Activated naive CD4-positive, alpha-beta T cell treated with anti-CD3 and anti-CD28 coated beads, Interleukin-2, amount 10 ng/mL, durations not matched to agents 7 days and 5 days (primary cell): ENCODE results near the gene GFOD1.
A peak's percentile ranks its signal among the peaks of the same experiment; 100 is the strongest.

Source experiments
- CTCF ChIA-PET: fragments of 350-600 bp; sonication (Branson Sonifier 250); formaldehyde crosslinking; loops from one replicate; lab custom pipeline; 2021; ENCODE audit warnings: antibody characterized with exemption; lab: Charles Lee
- DNase-seq: peaks from one replicate; pipeline ENCODE4 v3.0.0-alpha.2; 2020
- H3K27ac Mint-ChIP-seq: one replicate; pipeline ENCODE4 v1.8.0; 2021; ENCODE audit warnings: mild to moderate bottlenecking, moderate library complexity, mixed read lengths
- H3K27me3 Mint-ChIP-seq: one replicate; pipeline ENCODE4 v1.8.0; 2021; ENCODE audit warnings: mild to moderate bottlenecking, mixed read lengths
- H3K36me3 Mint-ChIP-seq: one replicate; pipeline ENCODE4 v1.8.0; 2021; ENCODE audit warnings: mixed read lengths
- H3K4me1 Mint-ChIP-seq: one replicate; pipeline ENCODE4 v1.8.0; 2021; ENCODE audit warnings: mixed read lengths
- H3K4me3 Mint-ChIP-seq: one replicate; pipeline ENCODE4 v1.8.0; 2021; ENCODE audit warnings: mild to moderate bottlenecking, moderate library complexity, mixed read lengths
- H3K9me3 Mint-ChIP-seq: one replicate; pipeline ENCODE4 v1.8.0; 2021; ENCODE audit warnings: mixed read lengths

GFOD1 gene

DNA sequence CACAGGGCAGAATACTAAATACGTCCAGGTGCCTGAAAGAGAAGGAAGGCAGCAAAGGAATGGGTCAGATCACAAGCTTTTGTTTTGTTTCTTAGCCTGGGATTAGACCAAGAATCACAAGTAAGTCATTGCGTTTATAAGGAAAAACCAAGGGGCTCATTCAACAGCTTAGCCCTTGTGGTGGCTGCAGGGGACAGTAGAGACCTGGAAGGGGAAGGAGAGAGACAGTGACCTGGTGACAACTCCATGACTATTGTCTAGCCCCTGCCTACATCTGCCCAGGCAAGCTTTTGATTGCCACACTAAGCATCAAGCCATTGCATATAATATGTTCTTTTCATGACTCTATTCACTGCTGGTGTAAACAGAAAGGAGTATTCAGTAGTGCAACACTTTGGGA lies 128.9 kb downstream of the GFOD1 start:
- no peaks in the 10 kb centered on the region for H3K27me3 Mint-ChIP-seq
- H3K27ac Mint-ChIP-seq, result no peak overlapping the region
- CTCF ChIA-PET, result interaction anchor here (1.1 to 1.3 kb wide), 2 partner anchors 14 to 22 kb away, joined by 3 to 4 read pairs; no protein-coding TSS in a partner anchor
- H3K4me1 Mint-ChIP-seq, result peaks cover 67% of the 10 kb centered on the region
- DNase-seq, result no peak
- H3K36me3 Mint-ChIP-seq, result peaks cover 7% of the 10 kb centered on the region
- H3K9me3 Mint-ChIP-seq, result no peaks in the 10 kb centered on the region
- no peak overlapping the region for H3K4me3 Mint-ChIP-seq

DNA sequence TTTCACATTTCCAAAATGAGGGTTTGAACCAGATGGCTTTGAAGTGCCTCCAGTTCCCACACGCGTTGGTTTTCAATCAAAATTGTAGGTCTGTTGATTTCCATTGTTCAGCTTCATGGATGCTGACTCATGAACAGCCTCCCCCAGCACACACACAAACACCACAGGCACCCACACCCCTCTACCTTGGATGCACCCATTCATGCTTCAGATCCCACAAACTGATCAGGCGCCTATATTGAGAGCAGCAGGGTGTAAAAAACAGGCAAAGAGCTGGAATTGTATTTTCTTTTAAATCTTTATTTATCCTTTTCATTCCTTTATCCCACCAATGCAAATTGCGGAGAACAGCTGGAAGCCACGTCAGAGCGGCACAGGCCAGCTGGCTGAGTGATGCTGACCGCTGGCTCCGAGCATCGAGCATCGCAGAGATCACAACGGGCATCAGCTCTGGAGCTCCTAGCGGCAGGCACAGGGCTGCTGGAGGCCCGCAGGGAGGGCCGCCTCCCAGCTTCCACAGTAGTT lies 129.8 kb downstream of the GFOD1 start:
- peak; percentile 28 for DNase-seq
- peak overlapping the region; percentile 100 for H3K27ac Mint-ChIP-seq
- H3K9me3 Mint-ChIP-seq, result no peaks in the 10 kb centered on the region
- H3K4me3 Mint-ChIP-seq, result peak overlapping the region; percentile 33
- H3K4me1 Mint-ChIP-seq, result peaks cover 70% of the 10 kb centered on the region
- H3K36me3 Mint-ChIP-seq, result peaks cover 9% of the 10 kb centered on the region
- H3K27me3 Mint-ChIP-seq, result no peaks in the 10 kb centered on the region
- CTCF ChIA-PET, result interaction anchor here (0.6 to 1.9 kb wide), 5 partner anchors 15 to 295 kb away, joined by 3 to 4 read pairs (median 3); no protein-coding TSS in a partner anchor

DNA sequence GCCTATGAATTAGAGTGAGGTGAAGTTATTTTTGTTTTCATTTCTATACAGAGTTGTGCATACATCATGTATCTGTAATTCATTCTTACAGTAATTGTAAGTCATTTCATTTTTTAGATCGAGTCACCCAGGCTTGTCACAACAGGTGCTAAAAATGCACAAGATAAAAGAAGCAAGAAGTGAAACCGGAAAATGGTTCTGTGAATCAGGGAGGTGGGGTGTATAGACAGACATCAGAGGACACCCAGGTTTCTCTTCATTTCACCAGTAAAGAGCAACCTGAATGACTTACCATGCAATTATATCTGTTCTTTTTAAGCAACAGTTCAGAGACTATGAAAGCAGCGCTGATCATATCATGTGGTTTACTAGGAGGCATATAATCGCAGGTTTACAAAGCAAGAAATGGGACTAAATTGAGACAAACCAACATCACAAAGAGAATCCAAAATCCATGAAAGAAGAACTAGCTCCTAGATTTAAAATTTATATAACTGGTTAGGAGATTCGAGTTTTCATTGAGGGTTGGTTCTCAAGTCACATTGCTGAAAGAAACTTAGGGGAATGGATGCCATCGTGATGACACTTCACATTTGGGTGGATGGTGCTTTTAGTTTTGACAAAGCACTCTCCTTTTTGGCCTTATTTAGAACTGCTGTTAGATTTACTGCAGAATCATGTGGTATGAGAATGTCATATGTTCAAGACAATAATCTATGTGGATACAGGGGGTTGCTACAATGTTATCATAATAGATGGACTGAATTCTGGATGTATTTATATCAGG lies 131.2 kb downstream of the GFOD1 start:
- CTCF ChIA-PET, result interaction anchor here (1.1 to 2.2 kb wide), 5 partner anchors 19 to 219 kb away, joined by 3 to 7 read pairs (median 4); partner anchors contain the start of gene SIRT5
- DNase-seq, result peak; percentile 52
- peak overlapping the region; percentile 74 for H3K4me3 Mint-ChIP-seq
- H3K36me3 Mint-ChIP-seq, result peaks cover 9% of the 10 kb centered on the region
- peak overlapping the region; percentile 100 for H3K27ac Mint-ChIP-seq
- peaks cover 3% of the 10 kb centered on the region for H3K9me3 Mint-ChIP-seq
- H3K27me3 Mint-ChIP-seq, result no peaks in the 10 kb centered on the region
- peaks cover 69% of the 10 kb centered on the region for H3K4me1 Mint-ChIP-seq

DNA sequence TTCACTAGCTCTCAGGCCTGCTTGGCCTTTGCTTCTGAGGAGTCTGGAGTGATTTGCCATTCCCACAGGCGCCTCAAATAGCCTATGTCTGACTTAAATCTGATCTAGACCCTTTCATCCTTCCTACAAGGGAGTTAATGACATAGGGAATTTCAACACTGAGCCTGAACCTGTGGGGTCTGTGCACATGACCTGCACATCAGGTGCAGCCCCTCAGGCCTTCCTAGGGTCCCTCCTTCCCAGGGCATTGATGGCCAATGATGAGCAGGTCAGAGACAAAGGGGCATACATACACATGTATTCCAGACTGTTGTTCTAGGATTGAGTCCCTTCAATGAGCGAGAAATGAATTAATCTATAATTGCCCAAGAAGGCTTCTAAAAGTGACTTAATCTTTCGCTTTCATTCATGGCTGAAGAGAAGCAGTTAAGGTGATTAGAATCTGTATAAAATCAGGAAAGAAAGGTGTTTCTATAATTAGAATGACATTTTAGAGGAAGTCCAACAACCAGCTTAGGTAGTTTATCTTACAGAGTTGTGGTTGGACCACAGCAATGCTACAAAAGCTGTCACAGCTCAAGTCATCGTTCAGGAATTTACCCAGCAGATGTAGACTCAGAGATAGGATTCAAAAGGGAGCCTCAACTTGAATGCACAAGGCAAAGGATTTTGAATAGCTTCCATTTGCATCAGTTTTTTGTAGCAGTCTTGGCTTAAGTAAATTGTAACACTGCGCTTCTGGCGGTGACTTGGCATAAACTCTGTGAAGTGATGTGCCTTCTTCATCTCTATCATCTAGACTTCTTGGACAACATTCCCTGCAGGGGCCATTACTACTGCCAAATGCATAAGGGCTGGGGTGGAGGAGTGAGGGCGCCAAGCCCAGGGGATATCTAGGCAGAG lies 132.1 kb downstream of the GFOD1 start:
- no peaks in the 10 kb centered on the region for H3K27me3 Mint-ChIP-seq
- peaks cover 3% of the 10 kb centered on the region for H3K9me3 Mint-ChIP-seq
- H3K27ac Mint-ChIP-seq, result peak overlapping the region; percentile 100
- H3K4me3 Mint-ChIP-seq, result peak overlapping the region; percentile 74
- peak; percentile 45 for DNase-seq
- H3K4me1 Mint-ChIP-seq, result peaks cover 60% of the 10 kb centered on the region
- peaks cover 7% of the 10 kb centered on the region for H3K36me3 Mint-ChIP-seq
- CTCF ChIA-PET, result interaction anchor here (0.9 to 2.2 kb wide), 8 partner anchors 14 to 396 kb away, joined by 3 to 8 read pairs (median 4); partner anchors contain the start of gene SIRT5

DNA sequence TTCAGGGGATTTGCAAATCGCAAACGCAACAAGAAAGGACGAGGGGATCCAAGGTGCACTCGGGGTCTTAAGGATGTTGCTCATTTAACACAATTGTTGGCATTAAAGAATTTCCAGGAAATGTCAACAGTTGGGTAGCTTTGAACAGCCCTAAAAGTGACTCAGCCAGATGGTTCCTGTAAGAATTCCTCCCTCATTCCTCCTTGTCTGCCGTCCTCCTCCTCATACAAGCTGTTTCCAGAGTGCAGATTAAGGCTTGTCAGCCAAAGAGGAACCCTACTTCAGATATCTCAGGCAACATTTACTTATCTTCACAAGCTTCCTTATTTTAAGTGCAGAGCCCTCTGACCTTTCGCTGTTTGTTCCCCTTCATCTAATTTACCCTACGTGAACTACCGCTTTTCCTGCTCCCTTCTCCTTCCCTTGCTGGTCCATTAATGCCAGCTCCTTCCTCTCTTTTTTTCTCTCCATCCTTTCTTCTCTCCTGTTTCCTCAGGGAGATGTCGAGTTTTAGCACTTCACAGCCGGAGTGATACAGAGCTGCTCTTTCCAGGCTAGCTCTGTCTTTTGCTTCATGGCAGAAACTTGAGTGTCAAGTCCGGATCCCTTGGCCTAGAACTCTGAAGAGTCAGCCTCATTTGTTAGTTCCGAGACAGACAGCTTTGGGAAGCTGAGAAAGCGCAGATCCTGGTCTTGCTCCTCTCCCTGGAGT lies 132.9 kb downstream of the GFOD1 start:
- Mint-ChIP-seq H3K27me3 (no peaks in the 10 kb centered on the region), H3K4me3 (peak overlapping the region; percentile 74), H3K36me3 (peaks cover 7% of the 10 kb centered on the region), H3K9me3 (peaks cover 3% of the 10 kb centered on the region), H3K27ac (peak overlapping the region; percentile 100), H3K4me1 (peaks cover 56% of the 10 kb centered on the region)
- CTCF ChIA-PET, result interaction anchor here (1.1 to 2.2 kb wide), 8 partner anchors 13 to 395 kb away, joined by 3 to 8 read pairs (median 4); partner anchors contain the start of gene SIRT5
- DNase-seq, result no peak

DNA sequence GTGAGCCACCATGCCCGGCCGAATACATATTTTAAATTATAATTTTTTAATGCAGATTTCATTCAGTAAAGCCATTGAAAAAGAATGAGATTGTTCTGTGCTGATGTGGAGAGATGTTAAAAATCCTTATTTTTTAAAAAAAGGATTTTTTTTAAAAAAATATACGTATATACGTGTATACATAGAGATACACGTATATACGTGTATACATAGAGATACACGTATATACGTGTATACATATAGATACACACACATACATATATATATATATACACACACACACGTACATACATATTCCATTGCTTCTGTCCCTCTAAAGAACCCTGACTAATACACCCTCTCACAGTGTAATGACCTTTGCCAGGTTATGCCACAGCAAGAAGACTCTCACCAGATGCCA lies 135.2 kb downstream of the GFOD1 start:
- Mint-ChIP-seq H3K9me3 (peaks cover 3% of the 10 kb centered on the region), H3K36me3 (peaks cover 7% of the 10 kb centered on the region), H3K27ac (no peak overlapping the region), H3K27me3 (no peaks in the 10 kb centered on the region), H3K4me1 (peaks cover 42% of the 10 kb centered on the region), H3K4me3 (no peak overlapping the region)
- CTCF ChIA-PET, result no interaction called here
- no peak for DNase-seq

DNA sequence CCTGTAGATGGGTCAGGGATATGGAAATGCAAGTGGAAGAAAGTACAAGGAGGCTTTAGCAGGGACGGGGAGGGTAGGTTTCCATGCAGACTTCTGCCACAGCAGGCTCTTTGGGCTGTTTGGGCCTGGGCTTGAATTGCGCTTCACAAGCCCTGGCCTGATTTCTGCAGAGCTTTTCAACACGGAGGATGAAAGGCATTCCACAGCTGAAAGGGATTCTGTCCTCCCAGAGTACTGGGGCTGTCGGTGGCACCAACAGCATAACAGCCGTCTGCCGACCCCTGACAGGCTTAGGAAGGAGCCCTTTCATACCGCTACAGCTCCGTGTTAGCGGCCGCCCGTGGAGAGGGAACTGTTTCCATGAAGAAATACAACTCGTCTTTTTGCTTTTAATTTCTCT lies 136.1 kb downstream of the GFOD1 start:
- Mint-ChIP-seq H3K36me3 (peaks cover 7% of the 10 kb centered on the region), H3K4me1 (peaks cover 33% of the 10 kb centered on the region), H3K27ac (no peak overlapping the region), H3K9me3 (peaks cover 3% of the 10 kb centered on the region), H3K4me3 (no peak overlapping the region), H3K27me3 (no peaks in the 10 kb centered on the region)
- no peak for DNase-seq
- CTCF ChIA-PET, result no interaction called here

DNA sequence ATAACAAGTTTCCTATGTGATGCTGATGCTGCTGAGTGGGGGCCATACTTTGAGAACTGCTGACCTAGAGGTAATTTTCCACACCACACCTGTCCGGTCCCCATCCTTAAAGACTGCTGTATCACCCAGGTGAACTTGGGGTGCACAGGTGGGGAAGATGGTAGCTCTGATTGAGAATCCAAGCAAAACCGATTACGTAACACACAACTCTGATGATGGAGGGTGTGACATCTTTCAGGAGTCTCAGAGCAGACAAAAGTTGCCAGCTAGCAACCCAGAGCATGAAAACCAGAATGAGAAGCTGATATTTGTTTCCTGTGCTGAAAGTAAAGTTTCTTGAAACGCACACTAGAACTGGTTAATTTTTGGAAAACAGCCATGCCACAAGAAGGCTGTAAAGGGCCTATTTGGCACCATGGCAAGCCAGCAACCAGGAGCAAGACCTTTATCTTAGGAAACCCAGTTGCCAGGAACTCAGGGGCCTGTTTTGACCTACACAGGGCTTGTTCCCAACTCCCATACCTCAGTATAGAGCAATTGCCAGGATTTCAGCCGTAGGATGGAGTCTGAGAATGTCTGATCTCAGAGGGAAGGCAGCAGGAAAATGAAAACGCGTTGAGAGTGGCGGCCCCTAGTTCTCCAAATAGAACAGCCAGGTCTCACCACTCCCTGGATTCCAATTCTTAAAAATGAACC lies 137.4 kb downstream of the GFOD1 start:
- DNase-seq, result no peak
- peaks cover 3% of the 10 kb centered on the region for H3K9me3 Mint-ChIP-seq
- no peak overlapping the region for H3K27ac Mint-ChIP-seq
- CTCF ChIA-PET, result interaction anchor here (1.4 kb wide), 2 partner anchors 17 to 18 kb away, joined by 3 to 5 read pairs; no protein-coding TSS in a partner anchor
- H3K27me3 Mint-ChIP-seq, result no peaks in the 10 kb centered on the region
- H3K4me1 Mint-ChIP-seq, result peaks cover 20% of the 10 kb centered on the region
- H3K4me3 Mint-ChIP-seq, result no peak overlapping the region
- H3K36me3 Mint-ChIP-seq, result peaks cover 7% of the 10 kb centered on the region

DNA sequence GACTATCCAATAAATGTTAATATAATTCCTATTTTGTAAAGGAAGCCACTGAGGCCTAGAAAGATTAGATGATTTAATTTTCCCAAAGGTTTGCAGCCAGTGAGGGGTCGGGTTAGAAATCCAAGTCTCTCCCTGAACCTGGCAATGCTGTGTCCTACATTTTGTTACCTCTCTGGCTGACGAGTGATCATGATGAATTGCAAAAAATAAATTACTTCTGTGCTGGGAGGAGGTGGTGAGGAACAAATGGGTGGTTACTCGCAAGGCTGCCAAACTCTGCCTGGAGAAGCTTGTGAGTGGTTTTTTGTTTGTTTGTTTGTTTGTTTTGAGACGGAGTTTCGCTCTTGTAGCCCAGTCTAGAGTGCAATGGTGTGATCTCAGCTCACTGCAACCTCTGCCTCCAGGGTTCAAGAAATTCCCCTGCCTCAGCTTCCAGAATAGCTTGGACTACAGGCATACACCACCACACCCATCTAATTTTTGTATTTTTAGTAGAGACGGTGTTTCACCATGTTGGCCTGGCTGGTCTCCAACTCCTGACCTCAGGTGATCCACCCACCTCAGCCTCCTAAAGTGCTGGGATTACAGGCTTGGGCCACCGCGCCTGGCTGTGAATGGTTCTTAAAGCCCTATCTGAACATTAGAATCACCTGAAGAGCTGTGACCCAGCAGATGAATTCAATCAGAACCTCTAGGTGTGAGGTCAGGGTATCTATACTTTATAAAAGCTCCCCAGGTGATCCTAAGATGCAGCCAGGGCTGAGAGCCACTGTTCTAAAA lies 138.9 kb downstream of the GFOD1 start:
- Mint-ChIP-seq H3K36me3 (peaks cover 2% of the 10 kb centered on the region), H3K4me1 (peaks cover 5% of the 10 kb centered on the region), H3K4me3 (no peak overlapping the region), H3K27ac (no peak overlapping the region), H3K27me3 (peaks cover 4% of the 10 kb centered on the region), H3K9me3 (peaks cover 3% of the 10 kb centered on the region)
- CTCF ChIA-PET, result interaction anchor here (1.1 to 1.4 kb wide), 2 partner anchors 11 to 17 kb away, joined by 3 to 5 read pairs; no protein-coding TSS in a partner anchor
- no peak for DNase-seq

DNA sequence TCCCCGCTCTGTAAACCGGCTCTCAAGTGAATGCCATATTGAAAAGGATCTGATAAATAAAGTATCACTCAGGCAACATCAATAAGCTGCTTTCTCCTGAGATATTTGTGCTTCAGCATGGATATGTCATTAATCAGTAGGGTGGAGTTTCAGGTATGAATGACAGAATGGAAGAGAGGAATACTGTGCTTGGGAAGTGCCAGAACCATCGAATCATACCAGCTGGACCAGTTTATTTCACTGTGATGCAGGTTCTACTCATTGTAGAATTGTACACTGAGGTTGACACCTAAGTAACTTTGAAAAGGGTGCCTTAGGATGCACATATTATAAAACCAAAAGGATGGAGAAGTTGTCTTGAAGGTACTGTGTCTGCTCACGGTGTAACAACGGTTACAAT lies 141.2 kb downstream of the GFOD1 start:
- no peak overlapping the region for H3K27ac Mint-ChIP-seq
- no peak overlapping the region for H3K4me3 Mint-ChIP-seq
- H3K4me1 Mint-ChIP-seq, result no peaks in the 10 kb centered on the region
- H3K36me3 Mint-ChIP-seq, result no peaks in the 10 kb centered on the region
- no peak for DNase-seq
- H3K27me3 Mint-ChIP-seq, result peaks cover 9% of the 10 kb centered on the region
- CTCF ChIA-PET, result interaction anchor here (2.2 kb wide), 1 partner anchor 11 kb away, joined by 6 read pairs; no protein-coding TSS in a partner anchor
- H3K9me3 Mint-ChIP-seq, result peaks cover 6% of the 10 kb centered on the region

DNA sequence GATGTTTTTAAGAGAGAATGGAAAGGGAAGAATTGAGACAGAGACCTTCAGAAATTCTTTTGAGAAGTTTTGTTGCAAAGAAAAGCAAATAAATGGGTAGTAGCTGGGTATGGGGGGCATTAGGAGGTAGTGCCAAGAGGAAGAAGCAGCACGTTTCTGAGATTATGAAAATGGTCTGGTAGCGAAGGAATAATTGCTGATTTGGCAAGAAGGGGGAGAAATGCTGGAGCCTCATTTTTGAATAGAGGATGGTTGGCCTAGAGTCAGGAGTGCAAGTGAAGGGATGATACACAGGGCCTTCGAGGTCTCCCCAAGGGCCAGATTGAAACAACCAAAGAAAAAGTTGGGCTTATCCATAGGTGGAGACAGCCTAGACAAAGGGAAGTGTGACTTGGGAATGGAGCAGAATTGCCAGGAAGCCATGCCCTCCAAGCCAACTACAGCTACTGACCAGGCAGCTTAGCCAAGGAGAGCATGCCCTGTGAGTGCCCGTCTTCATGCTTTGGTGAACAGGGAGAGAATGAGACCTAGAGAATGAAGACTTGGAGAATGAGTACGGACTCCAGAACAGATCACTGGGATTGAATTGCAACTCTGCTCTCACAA lies 144.9 kb downstream of the GFOD1 start:
- Mint-ChIP-seq H3K4me3 (no peak overlapping the region), H3K9me3 (peaks cover 6% of the 10 kb centered on the region), H3K36me3 (no peaks in the 10 kb centered on the region), H3K27ac (no peak overlapping the region), H3K4me1 (peaks cover 24% of the 10 kb centered on the region), H3K27me3 (peaks cover 9% of the 10 kb centered on the region)
- CTCF ChIA-PET, result interaction anchor here (1.3 kb wide), 1 partner anchor 233 kb away, joined by 4 read pairs; no protein-coding TSS in a partner anchor
- DNase-seq, result no peak
